Stimulated activated CD8-positive, alpha-beta memory T cell treated with anti-CD3 and anti-CD28 coated beads, Interleukin-4, amount 100 ng/mL, for 48 hours (primary cell): ENCODE data around the gene BCAP31.
"Not testable (repeated sequence)": the region's sequence is repeated elsewhere in the genome, so short reads cannot be mapped to it uniquely, and the experiment has no call there.

Experiments used
- DNase-seq: peaks from one replicate; pipeline ENCODE4 v3.0.0-alpha.2; 2020

BCAP31 gene

GRCh38 chrX:153692611-153693156, 31.5 kb downstream of the BCAP31 start:
- DNase-seq, result no peak

GRCh38 chrX:153692003-153692402, 32.2 kb downstream of the BCAP31 start:
- no peak for DNase-seq

GRCh38 chrX:153691032-153691827, 33.0 kb downstream of the BCAP31 start:
- DNase-seq, result not testable (repeated sequence)

- DNase-seq, result no peak
Observed at GRCh38 chrX:153690466-153690865, 33.7 kb downstream of the BCAP31 start.

GRCh38 chrX:153689654-153690465, 34.3 kb downstream of the BCAP31 start:
- no peak for DNase-seq

GRCh38 chrX:153688911-153689590, 35.1 kb downstream of the BCAP31 start:
- no peak for DNase-seq

GRCh38 chrX:153688506-153688905, 35.7 kb downstream of the BCAP31 start:
- no peak for DNase-seq

GRCh38 chrX:153688071-153688470, 36.1 kb downstream of the BCAP31 start:
- no peak for DNase-seq

GRCh38 chrX:153687121-153688039, 36.8 kb downstream of the BCAP31 start, which contains the start of gene SLC6A8:
Gene SLC6A8, plus strand, starts transcription at chrX:153687926. Its CDS starts 649 bp downstream, at chrX:153688575.
- DNase-seq, result peak; percentile 45

- no peak for DNase-seq
Observed at GRCh38 chrX:153686711-153687110, 37.5 kb downstream of the BCAP31 start.

GRCh38 chrX:153685751-153686696, 38.2 kb downstream of the BCAP31 start:
- DNase-seq, result no peak

GRCh38 chrX:153685156-153685536, 39.0 kb downstream of the BCAP31 start:
- no peak for DNase-seq

- DNase-seq, result no peak
Observed at GRCh38 chrX:153684467-153685155, 39.6 kb downstream of the BCAP31 start.

GRCh38 chrX:153683486-153683885, 40.7 kb downstream of the BCAP31 start:
- DNase-seq, result not testable (repeated sequence)

- no peak for DNase-seq
Observed at GRCh38 chrX:153681175-153681574, 43.0 kb downstream of the BCAP31 start.

GRCh38 chrX:153674219-153674851, 49.9 kb downstream of the BCAP31 start:
- DNase-seq, result no peak

GRCh38 chrX:153673428-153674218, 50.6 kb downstream of the BCAP31 start, which contains the start of gene PNCK:
Gene PNCK, minus strand, starts transcription at chrX:153673813. Its CDS starts 737 bp downstream, at chrX:153673076.
- DNase-seq, result no peak
